Measurements from ENCODE around the gene FARP1. TPM values are rescaled to one million over a fixed set of nuclear protein-coding genes. Genes with fewer than 3 reads are reported as not detected.
"Not testable (repeated sequence)": the region's sequence is repeated elsewhere in the genome, so short reads cannot be mapped to it uniquely, and the experiment has no call there.

FARP1 gene
- total RNA-seq, 2 experiments from 2014 or later = 0.29 to 0.34 TPM

DNA sequence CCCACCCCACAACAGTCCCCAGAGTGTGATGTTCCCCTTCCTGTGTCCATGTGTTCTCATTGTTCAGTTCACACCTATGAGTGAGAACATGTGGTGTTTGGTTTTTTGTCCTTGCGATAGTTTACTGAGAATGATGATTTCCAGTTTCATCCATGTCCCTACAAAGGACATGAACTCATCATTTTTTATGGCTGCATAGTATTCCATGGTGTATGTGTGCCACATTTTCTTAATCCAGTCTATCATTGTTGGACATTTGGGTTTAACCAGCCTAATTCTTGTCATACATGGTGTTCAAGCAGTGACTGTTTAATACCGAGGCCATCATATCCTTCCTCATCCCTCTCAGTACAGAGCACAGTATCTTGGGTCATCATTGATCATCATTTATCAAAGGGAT lies 226.6 kb downstream of the FARP1 start:
- POLR2A ChIA-PET, CTCF ChIA-PET: not testable (repeated sequence)

DNA sequence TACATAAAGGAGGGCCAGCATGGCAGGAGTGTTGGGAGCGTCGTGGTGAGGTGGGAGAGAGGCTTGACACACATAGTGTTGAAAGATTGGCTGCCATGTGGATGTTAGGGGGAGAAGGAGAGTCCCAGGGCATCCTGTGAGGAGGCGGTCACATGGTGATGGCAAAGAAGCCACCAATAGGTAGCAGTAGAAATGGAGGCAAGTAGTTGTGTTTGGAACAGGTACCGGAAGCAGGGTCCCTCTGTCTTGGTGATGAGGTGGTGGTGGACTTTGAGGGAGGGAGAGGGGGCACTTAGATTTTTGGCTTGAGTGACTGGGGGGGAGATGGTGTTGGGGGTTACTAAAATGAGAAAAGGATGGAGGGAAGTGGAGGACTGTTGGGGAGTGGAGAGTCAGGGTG lies 227.4 kb downstream of the FARP1 start:
- CTCF ChIA-PET = no interaction called here

DNA sequence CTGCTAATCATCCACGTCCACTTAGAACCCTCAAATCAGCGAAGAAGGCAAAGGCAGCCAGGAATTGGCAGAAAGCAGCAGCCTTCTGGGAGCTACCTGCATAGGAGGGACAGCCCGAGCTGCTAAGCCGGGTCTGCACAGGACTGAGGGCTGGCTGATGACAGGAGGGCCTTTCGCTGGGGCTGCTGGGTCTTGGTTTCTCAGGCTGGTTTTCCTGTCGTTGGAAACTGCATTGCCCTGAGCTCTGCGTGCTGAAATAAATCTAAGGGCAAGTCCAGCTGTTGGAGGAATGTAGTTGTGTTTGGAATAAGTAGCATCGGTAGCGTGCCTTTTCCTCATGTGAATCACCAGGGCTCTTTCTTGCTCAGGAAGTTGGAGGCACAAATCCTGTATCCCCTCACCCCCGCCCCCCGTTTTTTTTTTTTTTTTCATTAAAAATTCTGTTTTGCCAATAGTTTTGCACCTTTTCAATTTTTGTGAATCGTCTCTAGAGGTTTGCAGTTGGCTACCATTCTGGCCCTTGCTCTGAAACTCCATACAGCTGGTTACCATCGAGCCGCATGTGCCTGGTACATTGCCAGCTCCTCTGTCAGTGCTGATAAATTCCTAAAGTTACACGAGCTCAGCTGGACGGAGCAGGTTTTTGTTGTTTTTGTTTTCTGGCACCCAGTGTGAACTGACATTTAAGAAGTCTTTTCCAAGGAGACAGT lies 228.1 kb downstream of the FARP1 start:
- CTCF ChIA-PET = interaction anchor here (0.6 kb wide), 1 partner anchor 317 kb away, joined by 6 read pairs; no protein-coding TSS in a partner anchor
- POLR2A ChIA-PET = no interaction called here

More for the DNA sequence above, 227.4 kb downstream of the FARP1 start:
- POLR2A ChIA-PET = no interaction called here

DNA sequence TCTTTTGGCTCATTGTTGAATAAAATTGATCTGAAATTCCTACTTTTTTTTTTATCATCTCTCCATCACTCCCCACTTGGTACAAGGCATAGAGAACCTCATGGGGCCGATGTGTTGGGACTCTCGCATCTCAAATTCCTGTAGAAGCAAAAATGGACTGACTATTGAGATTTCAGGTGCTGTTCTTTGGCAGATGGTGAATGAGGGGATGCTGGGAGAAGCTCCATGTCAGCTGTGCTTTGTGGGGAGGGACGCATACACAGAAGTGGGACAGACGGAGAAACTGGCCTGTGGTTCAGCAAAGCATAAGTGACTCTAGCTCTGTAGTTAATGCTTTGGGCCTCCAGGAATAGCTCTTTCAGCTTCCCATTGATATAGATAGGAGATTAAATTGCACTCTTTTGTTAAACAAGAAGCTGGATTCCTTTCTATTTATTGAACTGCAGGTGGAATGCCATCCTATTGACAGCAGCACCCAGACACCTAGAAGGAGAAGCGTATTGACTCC lies 228.7 kb downstream of the FARP1 start:
- CTCF ChIA-PET = interaction anchor here (0.6 to 0.7 kb wide), 3 partner anchors 316 to 823 kb away, joined by 3 to 6 read pairs (median 3); no protein-coding TSS in a partner anchor
- POLR2A ChIA-PET = no interaction called here

DNA sequence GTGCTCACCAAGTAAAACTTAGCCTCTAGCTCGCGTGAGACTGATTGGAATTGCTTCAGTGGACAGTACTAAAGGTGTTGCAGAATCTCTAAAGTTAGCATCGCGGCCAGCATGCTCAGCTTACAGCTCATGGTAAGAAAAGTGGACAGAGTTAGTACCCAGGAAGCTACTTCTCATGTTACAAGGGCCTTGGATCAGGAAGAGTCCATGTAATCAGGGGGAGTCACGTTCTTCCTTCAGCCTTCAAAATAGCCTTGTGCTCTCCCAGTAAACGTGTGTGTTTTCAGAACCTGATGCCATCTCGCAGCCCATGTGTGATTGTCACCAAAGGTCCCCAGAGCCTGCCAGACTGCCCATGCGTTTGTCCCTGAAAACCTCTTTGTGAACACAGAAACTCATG lies 230.0 kb downstream of the FARP1 start:
- CTCF ChIA-PET = no interaction called here
- POLR2A ChIA-PET = no interaction called here

DNA sequence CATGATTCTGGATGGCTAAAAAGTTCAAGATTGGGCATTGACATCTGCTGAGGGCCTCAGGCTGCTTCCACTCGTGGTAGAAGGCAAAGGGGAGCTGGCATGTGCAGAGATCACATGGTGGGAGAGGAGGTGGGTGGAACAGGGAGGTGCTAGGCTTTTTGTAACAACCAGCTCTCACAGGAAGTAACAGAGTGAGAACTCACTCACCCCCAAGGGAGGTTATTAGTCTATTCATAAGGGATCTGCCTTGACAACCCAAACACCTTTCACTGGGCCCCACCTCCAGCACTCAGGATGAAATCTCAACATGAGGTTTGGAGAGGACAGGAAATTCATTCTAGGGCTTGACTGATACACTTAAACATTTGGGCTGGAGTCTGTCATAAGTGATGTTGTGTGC lies 231.9 kb downstream of the FARP1 start:
- ChIA-PET CTCF (no interaction called here), POLR2A (no interaction called here)

DNA sequence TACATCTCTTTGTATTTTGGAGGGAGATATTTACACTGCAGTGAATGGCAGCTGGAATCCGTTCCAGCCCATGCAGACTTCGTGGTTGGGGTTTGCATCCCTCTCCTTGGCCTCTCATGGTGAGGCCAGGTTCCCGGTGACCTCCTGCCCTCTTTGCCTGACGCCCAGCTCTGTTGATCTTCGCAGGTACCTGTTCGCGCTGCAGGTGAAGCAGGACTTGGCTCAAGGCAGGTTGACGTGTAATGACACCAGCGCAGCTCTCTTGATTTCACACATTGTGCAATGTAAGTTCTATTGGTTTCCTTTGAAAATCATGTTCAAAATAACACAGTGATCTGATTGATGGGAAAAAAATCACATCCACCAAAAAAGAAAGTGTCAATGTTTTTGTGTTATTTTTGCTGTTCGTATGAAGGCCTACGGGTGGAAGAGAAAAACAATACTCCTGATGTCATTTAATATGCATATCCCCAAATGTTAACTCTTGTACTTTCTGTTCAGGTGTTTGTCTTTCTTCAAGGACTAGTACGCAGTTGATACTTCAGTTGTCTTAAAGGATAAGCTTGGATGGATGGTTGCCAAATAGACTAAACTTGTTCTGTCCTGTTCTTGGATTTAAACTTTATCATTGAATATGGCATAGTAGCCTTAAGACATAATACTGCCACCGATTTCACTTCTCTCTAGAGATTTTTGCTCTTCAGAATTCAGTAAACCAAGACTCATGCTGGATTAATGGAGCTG lies 234.9 kb downstream of the FARP1 start:
- ChIA-PET CTCF (no interaction called here), POLR2A (no interaction called here)

DNA sequence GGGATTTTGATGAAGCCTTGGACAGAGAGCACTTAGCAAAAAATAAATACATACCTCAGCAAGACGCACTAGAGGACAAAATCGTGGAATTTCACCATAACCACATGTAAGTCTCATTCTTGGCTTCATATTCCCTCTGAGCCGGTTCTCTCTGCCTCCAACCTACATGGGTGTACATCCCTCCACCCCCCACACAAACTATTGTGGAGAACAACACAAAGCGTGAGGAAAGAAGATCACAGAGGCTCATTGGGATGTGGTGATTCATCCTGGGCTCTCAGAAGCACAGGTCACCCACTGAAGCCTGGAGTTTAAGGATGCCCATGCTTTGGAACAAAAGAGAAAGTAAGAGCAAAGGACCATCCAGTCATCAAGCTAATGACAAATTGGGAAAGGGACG lies 241.8 kb downstream of the FARP1 start:
- POLR2A ChIA-PET = no interaction called here
- CTCF ChIA-PET = no interaction called here

DNA sequence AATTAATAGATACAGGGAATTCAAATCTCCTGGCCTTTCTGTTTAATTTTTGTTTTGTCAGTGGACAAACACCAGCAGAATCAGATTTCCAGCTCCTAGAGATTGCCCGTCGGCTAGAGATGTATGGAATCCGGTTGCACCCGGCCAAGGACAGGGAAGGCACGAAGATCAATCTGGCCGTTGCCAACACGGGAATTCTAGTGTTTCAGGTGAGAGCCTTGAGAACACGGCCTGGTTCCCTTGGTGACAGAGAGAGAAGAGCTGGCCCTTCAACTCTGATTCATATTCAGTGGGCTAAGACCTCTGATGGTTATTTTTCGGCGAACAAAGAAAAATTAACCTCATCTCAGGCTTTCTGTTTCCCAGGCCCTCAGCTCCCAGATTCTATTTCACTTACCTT lies 242.7 kb downstream of the FARP1 start:
- ChIA-PET CTCF (no interaction called here), POLR2A (no interaction called here)

DNA sequence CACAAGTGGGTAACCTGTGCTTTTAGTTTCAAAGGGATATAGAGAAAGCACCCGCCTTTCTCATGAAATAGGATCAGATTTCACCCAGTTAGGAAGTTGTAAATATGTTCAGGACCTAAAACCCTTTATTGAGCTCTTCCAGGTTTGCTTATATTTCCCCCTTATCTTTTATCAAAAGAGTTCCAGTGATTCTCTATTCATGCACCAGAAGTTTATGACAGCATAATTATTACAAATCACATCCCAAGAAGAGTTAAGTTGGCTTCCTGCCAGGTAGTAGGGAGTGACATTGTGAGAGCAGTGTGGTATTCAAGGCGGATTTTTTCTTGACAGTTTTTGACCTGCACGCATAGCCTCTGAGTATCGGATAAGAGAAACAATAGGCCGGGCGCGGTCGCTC lies 243.7 kb downstream of the FARP1 start:
- ChIA-PET CTCF (interaction anchor here (0.6 kb wide), 1 partner anchor 35 kb away, joined by 3 read pairs; no protein-coding TSS in a partner anchor), POLR2A (no interaction called here)

DNA sequence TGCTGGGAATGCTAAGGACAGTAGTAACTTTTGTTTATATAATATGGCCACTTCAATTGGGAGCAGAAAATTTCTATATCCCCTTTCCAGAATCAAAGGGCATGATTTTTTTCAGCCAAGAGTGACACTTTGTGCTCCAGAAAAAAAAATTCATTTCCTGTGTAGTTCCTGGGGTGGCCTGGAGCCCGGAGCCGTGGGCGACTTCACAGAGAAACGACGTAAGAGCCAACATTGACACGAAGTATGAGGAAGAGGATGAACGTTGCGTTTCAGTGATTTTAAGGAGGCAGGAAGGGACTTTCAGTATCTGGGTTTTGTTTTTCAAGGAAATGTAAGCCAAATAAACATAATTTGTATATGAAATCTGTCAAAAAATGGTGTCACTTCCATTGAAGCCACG lies 246.4 kb downstream of the FARP1 start:
- CTCF ChIA-PET = no interaction called here
- POLR2A ChIA-PET = no interaction called here

DNA sequence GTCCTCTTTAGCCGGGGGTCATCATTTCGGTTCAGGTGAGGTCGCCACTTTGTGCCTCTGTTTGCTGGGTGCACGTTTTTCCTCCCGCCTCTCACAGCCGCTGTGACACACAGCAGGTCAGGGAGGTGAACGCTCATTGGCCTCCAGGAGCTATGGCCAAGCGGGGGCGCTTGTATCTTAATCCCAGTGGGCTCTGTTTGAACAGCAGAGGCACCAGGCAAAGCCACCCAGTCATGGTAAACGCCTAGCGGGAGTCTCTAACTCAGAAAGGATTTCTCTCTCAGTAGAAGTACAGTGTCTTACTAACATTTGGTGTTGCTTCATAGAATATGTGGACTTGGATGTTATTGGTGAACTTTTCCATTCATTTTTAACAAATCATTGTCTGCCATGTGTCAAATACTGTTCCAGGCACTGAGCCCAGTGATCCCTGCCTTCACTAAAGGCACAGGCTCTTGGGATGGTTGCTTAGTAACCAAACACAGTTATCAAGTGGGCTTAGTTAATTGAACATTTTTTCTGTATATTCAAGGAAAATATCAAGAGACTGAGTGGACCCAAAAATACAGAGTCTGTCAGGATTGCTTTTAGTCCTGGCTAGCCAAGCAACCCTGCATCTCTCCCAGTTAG lies 247.3 kb downstream of the FARP1 start:
- ChIA-PET CTCF (no interaction called here), POLR2A (no interaction called here)

DNA sequence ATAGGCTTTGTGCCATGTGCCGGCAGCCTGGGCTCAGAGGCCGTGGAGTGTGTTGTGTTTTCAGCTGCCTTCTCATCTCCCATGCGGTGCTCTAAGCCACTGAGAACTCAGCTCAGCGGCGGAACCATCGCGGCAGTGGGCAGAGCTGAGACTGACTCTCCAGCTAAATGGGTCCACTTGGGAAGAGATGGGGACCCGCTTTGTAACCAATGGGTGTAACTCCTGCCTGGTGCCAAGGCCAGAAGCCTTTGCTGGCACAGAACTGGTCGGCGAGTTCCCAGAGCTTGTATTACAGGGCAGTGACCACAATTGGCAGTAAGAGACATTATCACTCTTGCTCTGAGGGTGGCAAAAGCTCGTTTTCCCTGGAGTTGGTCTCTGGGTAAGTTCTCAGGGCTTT lies 251.0 kb downstream of the FARP1 start:
- POLR2A ChIA-PET = no interaction called here

DNA sequence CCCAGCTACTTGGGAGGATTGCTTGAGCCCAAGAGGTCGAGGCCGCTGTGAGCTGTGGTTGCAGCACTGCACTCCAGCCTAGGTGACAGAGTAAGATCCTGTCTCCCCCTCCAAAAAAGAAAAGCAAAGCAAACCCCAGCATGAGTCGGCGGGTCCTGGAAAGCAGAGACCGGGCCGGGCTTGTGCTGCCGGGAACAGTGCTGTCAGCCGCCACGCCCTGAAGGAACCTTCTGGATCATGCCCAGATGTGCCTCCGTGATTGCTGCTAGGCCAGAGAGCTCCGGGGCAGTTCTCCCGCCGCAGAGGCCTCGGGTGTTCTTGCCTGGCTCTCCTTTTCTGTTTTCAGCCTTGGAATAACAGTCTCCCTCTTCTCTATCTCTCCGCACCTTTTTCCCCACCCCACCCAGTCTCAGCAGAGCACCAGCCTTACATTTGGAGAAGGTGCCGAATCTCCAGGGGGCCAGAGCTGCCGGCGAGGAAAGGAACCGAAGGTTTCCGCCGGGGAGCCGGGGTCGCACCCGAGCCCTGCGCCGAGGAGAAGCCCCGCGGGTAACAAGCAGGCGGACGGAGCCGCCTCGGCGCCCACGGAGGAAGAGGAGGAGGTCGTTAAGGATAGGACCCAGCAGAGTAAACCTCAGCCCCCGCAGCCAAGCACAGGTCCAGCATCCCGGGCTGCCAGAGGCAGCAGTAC lies 252.1 kb downstream of the FARP1 start:
- POLR2A ChIA-PET = no interaction called here

More for the DNA sequence above, 251.0 kb downstream of the FARP1 start:
- CTCF ChIA-PET = no interaction called here

DNA sequence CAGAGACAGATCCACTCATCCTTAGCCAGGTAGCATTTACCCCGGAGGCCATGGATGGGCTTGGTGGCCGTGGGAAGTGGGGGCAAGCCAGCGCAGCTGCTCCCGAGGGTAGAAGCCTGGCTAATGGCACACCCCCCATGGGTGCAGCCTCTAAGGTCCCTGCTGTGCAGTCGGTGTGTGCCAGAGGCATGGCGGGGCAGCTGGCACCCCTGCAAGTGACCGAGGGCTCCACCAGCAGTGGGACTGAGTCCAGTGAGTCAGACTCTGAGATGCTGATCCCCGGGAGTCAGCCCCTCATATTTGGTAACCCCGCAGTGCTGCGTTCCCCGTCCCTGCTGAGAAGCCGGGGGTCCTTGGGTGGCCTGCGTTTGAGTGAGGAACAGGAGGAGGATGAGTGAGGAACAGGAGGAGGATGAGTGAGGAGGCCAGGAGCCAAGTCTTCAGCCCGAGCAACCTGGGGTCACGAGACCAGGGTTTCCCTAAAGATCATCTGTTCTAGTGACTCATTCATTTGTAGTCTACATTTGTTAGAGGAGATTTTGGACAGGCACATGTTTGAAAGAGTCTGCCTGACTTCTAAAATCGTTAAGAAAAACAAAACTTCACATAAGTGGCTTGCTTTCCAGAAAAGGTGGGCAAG lies 253.3 kb downstream of the FARP1 start:
- CTCF ChIA-PET = no interaction called here
- POLR2A ChIA-PET = no interaction called here

More for the DNA sequence above, 252.1 kb downstream of the FARP1 start:
- CTCF ChIA-PET = no interaction called here

DNA sequence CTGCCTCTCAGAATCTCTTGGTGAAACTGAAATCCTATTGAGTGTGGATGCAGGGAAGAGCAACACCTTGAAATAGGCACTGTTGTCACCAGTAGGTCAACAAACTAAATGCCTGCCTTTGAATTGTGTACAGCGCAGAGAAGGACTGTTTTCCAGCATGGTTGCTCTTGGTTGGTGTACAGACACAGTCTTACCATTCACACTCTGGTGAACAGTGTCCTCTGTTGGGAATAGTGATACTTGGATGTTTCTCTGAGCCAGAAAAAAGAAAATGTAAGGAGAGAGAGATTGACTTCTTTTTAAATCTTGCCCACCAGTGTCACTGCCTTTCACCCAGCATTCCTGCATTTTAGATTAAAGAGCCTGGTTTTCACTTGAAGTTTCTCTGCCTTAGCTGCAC lies 254.3 kb downstream of the FARP1 start:
- POLR2A ChIA-PET = no interaction called here
- CTCF ChIA-PET = interaction anchor here (0.6 kb wide), 1 partner anchor 530 kb away, joined by 5 read pairs; no protein-coding TSS in a partner anchor

DNA sequence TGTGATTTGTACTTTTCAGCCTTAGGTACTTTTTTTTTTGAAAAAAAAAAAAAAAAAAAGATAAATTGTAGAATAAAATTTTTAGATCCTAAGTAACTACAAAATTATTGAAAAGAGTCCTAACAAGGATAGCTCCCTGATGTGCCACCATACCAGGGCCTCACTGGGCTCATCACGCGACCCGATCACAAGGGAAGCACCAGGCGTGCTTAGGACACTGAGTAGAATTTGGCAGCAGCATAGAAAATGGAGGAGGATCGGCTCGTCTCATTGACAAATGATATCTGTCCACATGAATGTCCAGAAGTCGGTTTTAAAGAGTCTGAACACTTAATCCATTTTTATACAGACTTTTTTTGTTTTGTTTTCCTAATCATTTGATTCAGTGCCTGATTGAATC lies 255.0 kb downstream of the FARP1 start:
- CTCF ChIA-PET = interaction anchor here (0.6 kb wide), 1 partner anchor 529 kb away, joined by 5 read pairs; no protein-coding TSS in a partner anchor
- POLR2A ChIA-PET = no interaction called here

DNA sequence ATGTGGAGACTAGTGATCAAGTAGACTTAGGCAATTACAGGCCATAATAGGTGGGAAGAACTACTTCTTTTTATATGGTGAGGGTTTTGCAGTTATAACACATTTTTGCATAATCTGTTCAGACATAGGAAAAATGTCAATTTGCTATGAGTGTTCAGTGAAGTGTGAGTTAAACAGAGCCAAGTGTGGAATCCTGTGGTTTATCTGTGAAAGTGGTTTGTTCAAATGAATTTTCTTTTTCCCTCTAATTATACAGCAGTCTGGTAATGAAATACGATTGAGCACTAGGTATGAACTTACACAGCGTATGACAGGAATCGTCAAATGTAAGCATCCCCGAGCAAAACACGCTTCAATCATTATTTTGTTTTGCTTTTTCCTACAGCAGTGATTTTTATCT lies 255.7 kb downstream of the FARP1 start:
- CTCF ChIA-PET = no interaction called here
- POLR2A ChIA-PET = no interaction called here

DNA sequence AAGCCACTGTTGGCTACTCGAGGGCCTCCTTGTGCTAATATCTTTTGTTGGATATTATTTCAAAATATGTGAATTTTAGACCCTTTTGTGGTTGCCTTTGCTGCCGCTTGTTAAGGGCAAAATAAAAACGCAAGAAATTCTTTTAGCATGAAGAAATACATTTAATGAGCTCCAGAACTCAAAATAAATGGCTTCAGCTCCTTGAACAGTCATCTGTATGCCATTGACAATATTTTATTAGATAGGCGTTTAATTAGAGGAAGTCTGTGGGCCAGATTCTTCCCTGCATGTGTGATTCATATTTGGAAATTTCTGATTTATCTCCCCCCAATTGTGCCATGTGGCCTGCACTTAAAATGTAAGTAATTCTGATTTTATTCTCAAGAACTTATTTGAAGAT lies 256.9 kb downstream of the FARP1 start:
- CTCF ChIA-PET = no interaction called here
- POLR2A ChIA-PET = no interaction called here

DNA sequence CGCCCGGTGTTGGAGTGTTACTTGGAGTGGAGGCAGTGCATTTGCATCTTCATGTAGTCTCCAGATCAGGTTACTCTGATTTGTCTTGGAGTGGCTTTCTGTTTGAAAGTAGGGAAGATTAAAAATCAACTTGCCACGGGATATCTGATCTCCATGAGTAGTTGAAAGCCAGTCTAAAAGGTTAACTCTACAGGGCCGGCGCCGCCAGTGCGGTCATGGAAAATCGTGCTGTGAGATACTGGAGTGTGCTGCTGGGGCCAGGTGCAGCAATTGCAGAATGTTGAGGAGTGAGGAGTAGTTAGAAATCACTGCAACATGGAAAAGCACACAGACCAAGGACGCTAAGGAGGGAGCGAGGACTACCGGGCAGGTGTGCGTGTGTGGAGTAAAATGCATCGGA lies 259.0 kb downstream of the FARP1 start:
- CTCF ChIA-PET = no interaction called here
- POLR2A ChIA-PET = no interaction called here
